ENCODE measurements around the gene ZDHHC14.

- TF ChIP-seq, protein P1, sequence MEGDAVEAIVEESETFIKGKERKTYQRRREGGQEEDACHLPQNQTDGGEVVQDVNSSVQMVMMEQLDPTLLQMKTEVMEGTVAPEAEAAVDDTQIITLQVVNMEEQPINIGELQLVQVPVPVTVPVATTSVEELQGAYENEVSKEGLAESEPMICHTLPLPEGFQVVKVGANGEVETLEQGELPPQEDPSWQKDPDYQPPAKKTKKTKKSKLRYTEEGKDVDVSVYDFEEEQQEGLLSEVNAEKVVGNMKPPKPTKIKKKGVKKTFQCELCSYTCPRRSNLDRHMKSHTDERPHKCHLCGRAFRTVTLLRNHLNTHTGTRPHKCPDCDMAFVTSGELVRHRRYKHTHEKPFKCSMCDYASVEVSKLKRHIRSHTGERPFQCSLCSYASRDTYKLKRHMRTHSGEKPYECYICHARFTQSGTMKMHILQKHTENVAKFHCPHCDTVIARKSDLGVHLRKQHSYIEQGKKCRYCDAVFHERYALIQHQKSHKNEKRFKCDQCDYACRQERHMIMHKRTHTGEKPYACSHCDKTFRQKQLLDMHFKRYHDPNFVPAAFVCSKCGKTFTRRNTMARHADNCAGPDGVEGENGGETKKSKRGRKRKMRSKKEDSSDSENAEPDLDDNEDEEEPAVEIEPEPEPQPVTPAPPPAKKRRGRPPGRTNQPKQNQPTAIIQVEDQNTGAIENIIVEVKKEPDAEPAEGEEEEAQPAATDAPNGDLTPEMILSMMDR (conservative IDR thresholded peaks at IDR 0.05; ENCODE audit: low read depth, low read length), result no peak
- TF ChIP-seq EZH2phosphoT487 (IDR thresholded peaks at IDR 0.05; ENCODE audit: borderline replicate concordance, low read length) (no peak), EZH2 (IDR thresholded peaks at IDR 0.05; ENCODE audit: low read length, unreplicated experiment) (no peak)
These were observed 275.5 kb downstream of the ZDHHC14 start for GRCh38 chr6:157656437-157656997.

All from PC-3 (cell line).